Neuronal stem cell (in vitro differentiated cells): ENCODE data around the gene SLC12A7.

Experiments
- DNase-seq: peaks from one replicate; pipeline ENCODE4 v3.0.0-alpha.2; 2013; ENCODE audit warnings: low spot score
- H2AFZ ChIP-seq: one replicate; pipeline ENCODE4 v1.6.1; 2013; ENCODE audit warnings: mild to moderate bottlenecking, low read length, inconsistent platforms
- H2AK5ac ChIP-seq: 2 replicates; pipeline ENCODE4 v1.6.1; 2013; ENCODE audit warnings: low read depth, mild to moderate bottlenecking, inconsistent platforms, low read length, moderate library complexity, mixed read lengths
- H2BK120ac ChIP-seq: 2 replicates; pipeline ENCODE4 v1.6.1; 2013; ENCODE audit warnings: low read depth, mild to moderate bottlenecking, inconsistent platforms, low read length, moderate library complexity, mixed read lengths
- H2BK12ac ChIP-seq: one replicate; pipeline ENCODE4 v1.6.1; 2013; ENCODE audit warnings: low read length, inconsistent platforms
- H2BK15ac ChIP-seq: 2 replicates; pipeline ENCODE4 v1.6.1; 2013; ENCODE audit warnings: mild to moderate bottlenecking, low read length, inconsistent platforms, mixed read lengths
- H2BK5ac ChIP-seq: one replicate; pipeline ENCODE4 v1.6.1; 2013; ENCODE audit warnings: inconsistent platforms, mild to moderate bottlenecking, low read length, moderate library complexity
- H3K14ac ChIP-seq: one replicate; pipeline ENCODE4 v1.6.1; 2013; ENCODE audit warnings: low read length, inconsistent platforms
- H3K18ac ChIP-seq: 2 replicates; pipeline ENCODE4 v1.6.1; 2013; ENCODE audit warnings: low read length, inconsistent platforms
- H3K23ac ChIP-seq: 2 replicates; pipeline ENCODE4 v1.6.1; 2013; ENCODE audit warnings: low read depth, mild to moderate bottlenecking, mixed read lengths, low read length, inconsistent platforms; ENCODE audit not compliant: poor library complexity
- H3K27ac ChIP-seq: replicated peaks from 3 replicates; pipeline ENCODE4 v1.5.1; 2013; ENCODE audit warnings: low read length, inconsistent platforms
- H3K27me3 ChIP-seq, 3 experiments: 2 replicates each; pipeline ENCODE4 v1.6.1; 2013; ENCODE audit warnings: low read length in 3 of 3, mild to moderate bottlenecking in 2 of 3, inconsistent platforms in 1 of 3, low read depth in 1 of 3, mixed read lengths in 1 of 3, moderate library complexity in 1 of 3; ENCODE audit not compliant: control insufficient read depth in 3 of 3, insufficient read depth in 3 of 3
- H3K36me3 ChIP-seq, 2 donors: replicated peaks in 1 of 2; 2 replicates each; pipeline ENCODE4 v1.6.1; 2013; ENCODE audit warnings: low read length in 2 of 2; ENCODE audit not compliant: control insufficient read depth in 2 of 2, insufficient read depth in 2 of 2
- H3K4ac ChIP-seq: 2 replicates; pipeline ENCODE4 v1.6.1; 2013; ENCODE audit warnings: inconsistent platforms, mild to moderate bottlenecking, low read length, moderate library complexity
- H3K4me1 ChIP-seq, 2 donors: 1 replicate in 1 of 2; 2 replicates in 1 of 2; pipeline ENCODE4 v1.6.1; 2013; ENCODE audit warnings: low read length in 2 of 2, low read depth in 1 of 2; ENCODE audit not compliant: control insufficient read depth in 2 of 2, insufficient read depth in 1 of 2
- H3K4me2 ChIP-seq: one replicate; pipeline ENCODE4 v1.6.1; 2013; ENCODE audit warnings: mild to moderate bottlenecking, low read length, inconsistent platforms; ENCODE audit not compliant: insufficient read depth, poor library complexity, severe bottlenecking
- H3K4me3 ChIP-seq, 2 donors: 2 replicates each; pipeline ENCODE4 v1.5.1; 2013; ENCODE audit warnings: low read length in 2 of 2, mild to moderate bottlenecking in 2 of 2, inconsistent platforms in 1 of 2, moderate library complexity in 1 of 2
- H3K79me1 ChIP-seq: one replicate; pipeline ENCODE4 v1.6.1; 2013; ENCODE audit warnings: low read depth, mild to moderate bottlenecking, inconsistent platforms, low read length, moderate library complexity
- H3K9ac ChIP-seq: one replicate; pipeline ENCODE4 v1.6.1; 2013; ENCODE audit warnings: mild to moderate bottlenecking, low read depth, low read length, inconsistent platforms; ENCODE audit not compliant: poor library complexity
- H3K9me3 ChIP-seq, 2 donors: replicated peaks in 1 of 2; 2 replicates each; pipeline versions ENCODE3 to v1.6.1; 2013; ENCODE audit warnings: low read length in 2 of 2, mild to moderate bottlenecking in 2 of 2, inconsistent platforms in 1 of 2, low read depth in 1 of 2, mixed read lengths in 1 of 2, moderate library complexity in 1 of 2; ENCODE audit not compliant: control insufficient read depth in 2 of 2, insufficient read depth in 1 of 2
- H4K8ac ChIP-seq: one replicate; pipeline ENCODE4 v1.6.1; 2013; ENCODE audit warnings: low read depth, mild to moderate bottlenecking, inconsistent platforms, low read length, moderate library complexity
- H4K91ac ChIP-seq: one replicate; pipeline ENCODE4 v1.6.1; 2013; ENCODE audit warnings: low read length, low read depth, mild to moderate bottlenecking, inconsistent platforms; ENCODE audit not compliant: poor library complexity
- WGBS, 2 donors: extraction: QIAGEN DNeasy Blood & Tissue Kit; methylation state at CpG; one replicate each; pipeline ENCODE4 v1.1.7; 2013; ENCODE audit warnings: missing lambda C conversion rate in 2 of 2, mixed read lengths in 1 of 2; ENCODE audit not compliant: insufficient read length in 2 of 2, insufficient replicate concordance in 1 of 2; ENCODE audit errors: extremely low coverage in 2 of 2; 5-methylcytosine and 5-hydroxymethylcytosine counted together

SLC12A7 gene

DNA sequence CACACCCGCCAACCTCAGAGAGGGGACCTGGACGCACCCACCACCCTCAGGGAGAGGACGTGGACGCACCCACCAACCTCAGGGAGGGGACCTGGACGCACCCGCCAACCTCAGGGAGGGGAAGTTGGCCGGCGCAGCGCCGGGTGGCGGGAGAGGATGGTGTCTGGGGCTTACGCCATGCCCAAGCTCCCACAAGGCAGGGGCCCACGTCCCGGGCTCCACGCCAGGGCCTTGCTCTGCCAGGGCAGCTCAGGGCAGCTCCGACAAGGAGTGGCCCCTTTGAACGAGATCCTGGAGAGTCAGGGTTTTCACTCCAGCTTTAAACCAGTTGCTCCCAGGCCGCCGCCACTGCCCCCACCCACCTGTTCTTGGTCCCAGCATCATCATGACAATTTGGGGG is 32.2 kb upstream of the SLC12A7 start:
- no peak overlapping the region for H3K4me2 ChIP-seq
- H3K23ac ChIP-seq = peak overlapping the region; percentile 90
- peak overlapping the region; percentile 46 for H2BK15ac ChIP-seq
- H3K36me3 ChIP-seq = no peaks in the 10 kb centered on the region
- no peak for DNase-seq
- H3K4me1 ChIP-seq = no peaks in the 10 kb centered on the region
- no peaks in the 10 kb centered on the region for H3K79me1 ChIP-seq
- H3K18ac ChIP-seq = no peak overlapping the region
- H2BK12ac ChIP-seq = no peak overlapping the region
- H3K27me3 ChIP-seq = peaks cover 0 to 5% (median 0%) of the 10 kb centered on the region in 3 experiments
- peak overlapping the region; percentile 23 for H2AK5ac ChIP-seq
- H3K14ac ChIP-seq = no peak overlapping the region
- no peak overlapping the region for H2BK120ac ChIP-seq
- no peak overlapping the region for H4K91ac ChIP-seq
- H3K9ac ChIP-seq = peak overlapping the region; percentile 40
- no peak overlapping the region for H2BK5ac ChIP-seq
- no peak overlapping the region for H4K8ac ChIP-seq
- H3K9me3 ChIP-seq = no peaks in the 10 kb centered on the region
- peak overlapping the region; percentile 61 for H3K4ac ChIP-seq
- H3K27ac ChIP-seq = no peak overlapping the region
- WGBS, 2 donors = no CpG with 5 or more reads among the region's 19 CpGs
- no peak overlapping the region for H3K4me3 ChIP-seq
- H2AFZ ChIP-seq = no peak overlapping the region

DNA sequence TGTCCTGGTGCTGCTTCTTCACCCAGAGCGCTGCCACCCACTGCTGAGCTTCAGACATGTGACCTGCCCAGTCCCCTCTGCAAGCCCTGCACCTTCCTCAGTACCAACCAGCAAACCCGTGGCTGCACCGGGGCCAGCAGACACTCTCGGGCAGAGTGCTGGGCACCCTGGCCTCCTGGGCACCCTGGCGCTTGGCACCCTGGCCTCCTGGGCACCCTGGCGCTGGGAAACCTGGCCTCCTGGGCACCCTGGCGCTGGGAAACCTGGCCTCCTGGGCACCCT is 31.7 kb upstream of the SLC12A7 start:
- Histone ChIP-seq H2BK120ac (no peak overlapping the region), H3K18ac (peak overlapping the region; percentile 66), H3K79me1 (no peaks in the 10 kb centered on the region), H3K27me3 (peaks cover 0 to 5% (median 0%) of the 10 kb centered on the region in 3 experiments), H3K4me1 (no peaks in the 10 kb centered on the region), H4K8ac (no peak overlapping the region), H3K9me3 (no peaks in the 10 kb centered on the region), H3K27ac (no peak overlapping the region), H3K9ac (no peak overlapping the region), H3K4me3 (peak overlapping the region in 1 of 2 donors; percentile 24), H2BK12ac (no peak overlapping the region), H2AK5ac (peak overlapping the region; percentile 23), H3K23ac (no peak overlapping the region), H3K36me3 (no peaks in the 10 kb centered on the region), H3K4me2 (no peak overlapping the region), H2AFZ (no peak overlapping the region), H2BK5ac (peak overlapping the region; percentile 39), H4K91ac (no peak overlapping the region), H3K14ac (peak overlapping the region; percentile 72), H3K4ac (no peak overlapping the region), H2BK15ac (no peak overlapping the region)
- no peak for DNase-seq
- no CpG with 5 or more reads among the region's 7 CpGs for WGBS, 2 donors

DNA sequence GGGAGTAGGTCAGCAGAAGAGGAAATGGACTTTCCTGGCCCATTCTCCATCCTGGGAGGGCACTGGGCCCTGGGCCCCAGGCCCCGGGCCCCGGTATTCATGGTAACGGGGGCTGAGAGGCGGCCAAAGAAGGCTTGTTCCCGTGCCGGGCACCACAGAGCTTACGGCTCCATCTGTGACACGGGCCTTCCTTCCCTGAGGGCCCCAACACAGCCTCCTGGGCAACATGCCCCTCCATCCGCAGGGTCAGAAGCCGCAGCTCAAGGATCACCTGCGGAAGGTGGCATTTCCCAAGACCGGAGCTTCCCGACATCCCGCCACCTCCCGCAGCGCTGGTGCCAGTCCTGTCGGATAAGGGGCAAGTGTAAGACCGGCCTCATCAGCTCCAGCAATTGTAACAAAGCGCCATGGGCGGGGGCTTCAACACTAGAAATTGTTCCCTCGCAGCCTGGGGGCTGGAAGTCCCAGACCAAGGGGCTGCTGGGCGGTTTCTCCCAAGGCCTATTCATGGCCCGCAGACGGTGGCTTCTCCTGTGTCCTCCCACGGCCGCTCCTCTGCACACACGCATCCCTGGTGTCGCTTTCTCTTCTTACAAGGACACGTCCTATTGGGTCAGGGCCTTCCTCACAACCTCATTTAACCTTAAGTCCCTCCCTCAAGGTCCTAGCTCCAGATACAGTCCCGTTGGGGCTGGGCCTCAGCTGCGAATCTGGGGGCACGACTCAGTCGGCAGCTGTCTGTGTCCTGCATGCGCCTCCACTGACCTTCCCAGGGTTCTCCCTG is 31.2 kb upstream of the SLC12A7 start:
- H3K4me3 ChIP-seq = peak overlapping the region in 1 of 2 donors; percentile 24
- H2BK12ac ChIP-seq = no peak overlapping the region
- no peak overlapping the region for H2AFZ ChIP-seq
- H3K18ac ChIP-seq = peak overlapping the region; percentile 66
- no peak for DNase-seq
- no peak overlapping the region for H3K4ac ChIP-seq
- H2AK5ac ChIP-seq = peak overlapping the region; percentile 23
- no peak overlapping the region for H2BK120ac ChIP-seq
- no peaks in the 10 kb centered on the region for H3K36me3 ChIP-seq
- H3K27me3 ChIP-seq = peaks cover 0 to 5% (median 0%) of the 10 kb centered on the region in 3 experiments
- no peak overlapping the region for H3K23ac ChIP-seq
- H3K27ac ChIP-seq = no peak overlapping the region
- peak overlapping the region; percentile 62 for H2BK5ac ChIP-seq
- no CpG with 5 or more reads among the region's 34 CpGs for WGBS, 2 donors
- no peak overlapping the region for H3K9ac ChIP-seq
- no peak overlapping the region for H4K91ac ChIP-seq
- H2BK15ac ChIP-seq = no peak overlapping the region
- peak overlapping the region; percentile 72 for H3K14ac ChIP-seq
- no peaks in the 10 kb centered on the region for H3K4me1 ChIP-seq
- no peak overlapping the region for H4K8ac ChIP-seq
- no peaks in the 10 kb centered on the region for H3K9me3 ChIP-seq
- no peak overlapping the region for H3K4me2 ChIP-seq
- no peaks in the 10 kb centered on the region for H3K79me1 ChIP-seq

DNA sequence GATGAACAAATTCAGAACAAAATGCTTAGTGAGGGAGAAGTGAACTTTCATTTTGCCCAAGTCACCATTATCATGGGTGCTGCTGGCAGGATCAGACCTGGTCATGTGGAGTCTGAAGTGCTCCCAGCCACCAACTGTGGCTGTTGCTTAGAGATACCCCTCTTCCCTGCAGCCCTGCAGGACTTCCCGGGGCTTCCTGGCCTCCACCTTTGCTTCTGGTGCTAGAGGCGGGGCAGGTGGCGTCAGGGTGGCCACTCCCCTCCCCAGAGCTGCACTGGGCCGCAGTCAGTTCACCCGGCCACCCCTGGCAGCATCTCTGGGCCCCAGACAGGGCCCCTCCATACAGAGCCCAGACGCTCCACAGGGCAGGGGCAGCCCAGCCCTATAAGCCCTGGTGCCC is 30.0 kb upstream of the SLC12A7 start:
- Histone ChIP-seq H4K8ac (no peak overlapping the region), H3K36me3 (no peaks in the 10 kb centered on the region), H3K23ac (no peak overlapping the region), H3K27ac (no peak overlapping the region), H3K9ac (no peak overlapping the region), H3K27me3 (peaks cover 0 to 5% (median 0%) of the 10 kb centered on the region in 3 experiments), H2AFZ (no peak overlapping the region), H3K4me3 (no peak overlapping the region), H3K9me3 (peaks cover 0 to under 1% of the 10 kb centered on the region in 2 donors), H2BK120ac (no peak overlapping the region), H3K4me2 (no peak overlapping the region), H3K4ac (no peak overlapping the region), H2BK15ac (no peak overlapping the region), H2AK5ac (no peak overlapping the region), H3K18ac (no peak overlapping the region), H4K91ac (no peak overlapping the region), H3K4me1 (no peaks in the 10 kb centered on the region), H3K14ac (no peak overlapping the region), H3K79me1 (no peaks in the 10 kb centered on the region), H2BK12ac (no peak overlapping the region), H2BK5ac (no peak overlapping the region)
- no CpG with 5 or more reads among the region's 6 CpGs for whole genome bisulfite sequencing, 2 donors
- DNase-seq = no peak
